Left colon (tissue), 2 donors: ENCODE measurements around the gene HMGB2. TPM values are rescaled to one million over a fixed set of nuclear protein-coding genes. Genes with fewer than 3 reads are reported as not detected.

Source experiments
- ATAC-seq: fragments of 200-7000 bp; cut with Tn5 transposase; one replicate; pipeline ENCODE4 v1.9.1; 2020; ENCODE audit warnings: mild to moderate bottlenecking, moderate library complexity
- DNase-seq, 2 donors: peaks; one replicate each; pipeline ENCODE4 v3.0.0-alpha.2; 2020
- intact Hi-C, 2 donors: fragments of 100-400 bp; cut with DNase I in 1 of 2; cut with micrococcal nuclease in 1 of 2; formaldehyde crosslinking; loops; one replicate each; pipeline versions ENCODE4 v1.11.2 to v1.14.0; 2022; cut with DNase I, micrococcal nuclease
- total RNA-seq, 2 donors: library from RNA; stranded (reverse); fragmentation: NEBNext Ultra II Directional; extraction: Animal tissue kit (Norgen Biotek cat#: 25700); gene quantifications; one replicate each; pipeline ENCODE4 v1.2.1, GENCODE V29; 2021
- donor health status: DM: no; HTN: no; CAD: no.
- donor health status: DM: yes; HTN: yes; CAD: no.

Gene HMGB2
- total RNA-seq, 2 donors from 2014 or later, result 41.5 to 61.3 TPM

DNA sequence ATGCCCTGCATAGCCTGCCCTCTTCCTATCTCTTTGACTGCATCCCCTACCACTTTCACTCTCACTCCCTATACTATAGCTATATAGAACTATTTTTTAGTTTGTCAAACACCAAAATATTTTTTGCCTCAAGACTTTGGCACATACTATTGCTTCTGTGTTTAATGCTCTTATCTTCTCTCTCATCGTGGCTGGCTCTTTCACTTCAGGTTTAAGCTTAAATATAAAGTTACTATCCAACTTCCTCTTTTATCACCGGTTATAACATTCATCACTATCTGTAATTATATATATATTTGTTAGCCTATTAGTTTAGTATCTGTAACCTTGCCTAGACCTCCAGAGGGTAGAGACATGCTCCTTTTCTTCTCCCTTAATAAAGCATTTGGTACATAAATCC, 11.5 kb upstream of the HMGB2 start:
- DNase-seq (no peak), ATAC-seq (no peak)
- intact Hi-C loops, result no loop called here

DNA sequence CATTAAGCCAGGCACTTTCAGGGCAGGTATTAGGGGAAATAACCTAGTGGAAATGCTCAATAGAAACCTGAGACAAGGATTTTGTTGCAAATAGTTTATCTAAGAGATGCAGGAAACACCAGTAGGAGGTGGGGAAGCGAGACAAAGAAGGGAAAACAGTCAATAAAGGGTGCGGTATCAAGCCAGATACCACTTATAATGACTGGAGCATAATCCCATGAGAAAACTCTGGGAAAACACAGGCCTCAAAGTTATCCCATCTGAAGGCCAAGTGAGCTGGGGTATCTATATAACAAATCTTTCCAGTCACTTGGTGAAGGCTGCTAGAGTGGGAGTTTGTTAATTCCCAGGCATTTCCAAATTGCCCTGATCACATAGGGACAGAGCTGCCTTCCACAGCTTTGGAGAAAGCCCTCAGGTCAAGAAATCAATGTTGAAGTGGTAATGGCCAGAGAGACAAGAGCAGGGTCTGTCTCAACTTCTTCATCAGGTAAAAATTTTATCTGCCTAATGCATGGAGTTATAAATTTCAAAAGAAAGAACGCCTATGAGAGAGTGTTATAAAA, 9.8 kb upstream of the HMGB2 start:
- no peak for DNase-seq
- no peak for ATAC-seq
- intact Hi-C loops, result no loop called here

DNA sequence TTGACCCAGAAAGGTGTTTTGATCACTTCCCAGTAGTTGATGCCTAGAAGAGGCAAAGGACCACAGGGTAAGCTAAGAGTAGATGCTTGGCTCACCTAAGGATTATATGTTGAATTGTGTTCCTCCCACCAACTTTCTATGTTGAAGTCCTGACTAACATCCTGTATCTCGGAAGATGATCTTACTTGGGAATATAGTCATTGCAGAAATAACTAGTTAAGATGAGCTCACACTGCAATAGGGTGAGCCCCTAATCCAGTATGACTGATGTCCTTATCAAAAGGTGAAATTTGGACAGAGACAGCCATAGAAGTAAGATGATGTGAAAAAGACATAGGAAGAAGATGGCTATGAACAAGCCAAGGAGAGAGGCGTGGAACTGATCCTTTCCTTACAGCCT, 3.3 kb upstream of the HMGB2 start:
- intact Hi-C loops, result no loop called here
- ATAC-seq, result no peak
- DNase-seq, result no peak

DNA sequence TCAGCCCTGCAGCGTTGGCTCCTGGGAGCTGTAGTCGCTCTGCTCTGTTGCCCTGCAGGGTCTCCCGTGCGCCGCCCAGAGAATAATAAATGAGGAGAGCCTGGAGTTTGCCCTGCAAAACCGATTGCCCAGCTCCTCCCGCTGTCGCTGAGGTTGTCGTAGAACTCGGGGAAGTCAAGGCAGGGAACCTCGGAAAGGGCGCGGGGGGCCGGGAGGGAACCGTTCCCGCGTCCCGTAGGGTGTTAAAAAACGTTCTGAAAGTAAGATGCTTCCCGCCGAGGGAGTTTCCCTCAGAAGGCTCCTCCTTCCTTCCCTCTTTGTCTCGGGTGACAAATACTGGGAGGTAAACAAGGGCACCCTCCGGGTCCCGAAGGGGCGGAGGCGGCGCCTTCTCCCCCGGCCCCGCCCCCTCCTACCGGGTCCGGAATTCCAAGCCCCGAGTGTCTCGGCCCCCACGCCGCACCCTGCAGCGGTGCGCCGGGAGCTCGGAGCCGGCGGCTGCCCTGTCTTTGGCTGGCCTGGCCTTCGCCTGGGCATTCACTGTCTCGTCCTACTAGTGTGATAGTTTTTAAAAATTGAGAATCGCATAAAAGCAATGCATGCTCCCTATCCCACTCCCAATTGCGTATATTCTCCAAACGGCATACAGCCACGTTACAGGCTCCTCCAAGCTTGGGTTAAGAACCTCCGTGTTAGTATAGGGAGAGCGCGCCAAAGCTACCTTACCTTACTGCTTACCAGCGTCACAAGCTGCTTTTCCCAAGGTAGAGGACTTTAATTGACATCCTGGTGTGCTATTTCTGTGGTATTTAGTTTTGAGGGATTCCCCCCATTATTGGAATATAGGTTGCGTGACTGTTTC, 964 bp upstream of the HMGB2 start:
- peak; percentile 54 for ATAC-seq
- peak; percentile 74 to 78 for DNase-seq
- intact Hi-C loops, result loop anchor here in 1 of 2 donors (5.0 kb wide), 1 partner anchor 37 kb away; the partner anchor contains the start of gene SAP30

DNA sequence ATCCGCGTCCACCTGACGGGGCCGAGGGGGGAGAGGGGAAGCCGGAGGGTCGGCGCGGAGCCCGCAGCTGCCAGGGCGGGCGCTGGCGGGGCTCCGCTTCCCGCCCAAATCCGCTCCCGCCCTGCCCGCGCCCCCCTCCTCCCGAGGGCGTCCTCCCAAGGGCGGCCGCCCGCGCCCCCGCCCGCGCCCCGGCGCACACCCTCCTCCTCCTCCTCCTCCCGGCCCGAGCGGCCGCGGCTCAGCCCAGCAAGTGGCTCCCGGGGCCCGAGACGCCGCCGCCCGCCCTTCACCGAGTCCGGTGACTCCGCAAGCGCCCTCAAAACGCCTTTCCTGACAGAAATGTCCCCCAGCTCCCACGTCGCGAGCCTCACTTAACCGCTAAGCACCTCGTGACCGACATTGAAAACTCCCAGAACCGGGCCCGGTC, 487 bp downstream of the HMGB2 start:
- ATAC-seq, result peak; percentile 46
- intact Hi-C loops, result loop anchor here in 1 of 2 donors (5.0 kb wide), 1 partner anchor 39 kb away; the partner anchor contains the start of gene SAP30
- DNase-seq, result peak; percentile 52 to 74

DNA sequence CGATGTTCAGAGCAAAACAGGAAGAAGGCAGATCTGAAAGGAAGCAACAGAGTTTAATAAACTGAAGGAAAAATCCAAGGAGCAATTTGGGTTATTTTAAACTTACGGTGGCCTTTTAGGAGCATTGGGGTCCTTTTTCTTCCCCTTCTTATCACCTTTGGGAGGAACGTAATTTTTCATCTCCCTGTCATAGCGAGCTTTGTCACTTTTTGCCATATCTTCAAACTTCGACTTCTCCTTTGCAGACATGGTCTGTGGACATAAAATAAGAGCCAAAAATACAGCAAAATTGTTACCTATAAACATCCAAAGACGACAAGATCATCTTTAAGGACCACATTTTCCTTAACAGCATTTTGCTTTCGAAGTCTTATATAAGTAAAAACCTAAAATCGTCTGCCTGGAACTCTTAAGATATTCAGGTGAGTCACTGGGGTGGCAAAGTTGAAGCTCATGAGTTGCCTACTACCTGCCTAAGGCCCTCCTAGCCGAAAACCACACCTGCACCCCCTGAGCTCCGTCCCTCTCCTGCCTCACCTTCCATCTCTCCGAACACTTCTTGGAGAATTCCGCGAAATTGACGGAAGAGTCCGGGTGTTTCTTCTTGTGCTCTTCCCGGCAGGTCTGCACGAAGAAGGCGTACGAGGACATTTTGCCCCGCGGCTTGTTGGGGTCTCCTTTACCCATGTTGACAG, 1.0 kb downstream of the HMGB2 start:
- DNase-seq (peak in 1 of 2 donors; percentile 29), ATAC-seq (no peak)
- intact Hi-C loops, result loop anchor here in 1 of 2 donors (5.0 kb wide), 1 partner anchor 39 kb away; the partner anchor contains the start of gene SAP30

DNA sequence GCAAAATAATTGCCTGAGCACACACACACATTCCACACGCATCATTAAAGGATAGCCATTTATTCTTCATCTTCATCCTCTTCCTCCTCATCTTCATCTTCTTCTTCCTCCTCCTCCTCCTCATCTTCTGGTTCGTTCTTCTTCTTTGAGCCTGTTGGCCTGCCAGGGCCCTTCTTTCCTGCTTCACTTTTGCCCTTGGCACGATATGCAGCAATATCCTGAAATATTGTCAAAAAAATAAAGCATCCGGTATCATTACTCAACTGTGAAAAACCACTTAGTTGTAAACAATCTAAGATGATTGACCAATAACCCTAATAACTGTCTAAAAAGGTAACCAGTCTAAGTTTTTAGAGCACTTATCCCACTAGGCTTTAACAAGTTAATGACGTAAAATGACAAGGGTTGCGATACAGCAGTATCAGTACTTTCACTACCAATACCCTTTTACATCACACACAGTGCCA, 2.1 kb downstream of the HMGB2 start:
- DNase-seq (no peak), ATAC-seq (no peak)
- intact Hi-C loops, result loop anchor here in 1 of 2 donors (5.0 kb wide), 1 partner anchor 40 kb away; the partner anchor contains the start of gene SAP30

DNA sequence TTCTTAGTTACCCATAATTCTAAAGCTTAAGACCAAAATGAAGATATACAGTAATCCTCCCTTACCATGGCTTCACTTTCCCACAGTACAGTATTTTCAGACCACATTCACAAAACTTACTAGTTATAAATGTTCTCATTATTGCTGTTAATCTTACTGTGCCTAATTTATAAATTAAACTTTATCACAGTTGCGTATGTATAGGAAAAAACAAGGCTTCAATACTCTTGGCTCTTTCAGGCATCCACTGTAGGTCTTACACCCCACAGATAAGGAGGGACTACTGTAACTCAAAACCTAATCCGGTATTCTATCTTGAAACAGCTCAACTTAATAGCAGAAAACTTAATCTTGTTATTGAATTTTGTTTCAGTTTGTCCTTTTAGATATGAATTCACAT, 3.6 kb downstream of the HMGB2 start:
- no peak for ATAC-seq
- intact Hi-C loops, result loop anchor here in 1 of 2 donors (5.0 kb wide), 1 partner anchor 42 kb away; the partner anchor contains the start of gene SAP30
- DNase-seq, result no peak

DNA sequence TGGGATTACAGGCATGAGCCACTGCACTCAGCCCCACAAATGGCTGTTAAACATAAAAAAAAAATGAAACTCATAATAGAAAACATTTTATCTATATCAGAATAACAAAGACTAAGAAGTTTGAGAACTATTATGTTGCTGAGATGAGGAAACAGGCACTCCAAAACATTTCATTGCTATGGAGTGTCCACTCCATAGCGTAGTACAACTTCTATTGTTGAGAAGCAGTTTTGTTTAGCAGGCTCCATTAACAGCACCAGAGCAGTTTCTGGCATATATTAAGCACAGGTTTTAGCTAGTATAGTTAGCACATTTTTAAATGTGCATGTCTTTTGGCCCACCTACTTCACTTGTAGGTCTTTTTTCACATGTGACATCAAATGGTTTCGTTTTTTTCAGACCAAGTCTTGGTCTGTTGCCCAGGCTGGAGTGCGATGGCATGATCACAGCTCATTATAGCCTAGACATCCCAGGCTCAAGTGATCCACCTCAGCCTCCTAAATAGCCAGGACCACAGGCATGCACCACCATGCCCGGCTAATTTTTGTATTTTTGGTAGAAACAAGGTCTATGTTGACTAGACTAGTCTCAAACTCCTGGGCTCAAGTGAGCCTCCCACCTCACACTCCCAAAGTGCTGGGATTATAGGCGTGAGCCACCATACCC, 5.8 kb downstream of the HMGB2 start:
- DNase-seq (no peak), ATAC-seq (no peak)
- intact Hi-C loops, result no loop called here

DNA sequence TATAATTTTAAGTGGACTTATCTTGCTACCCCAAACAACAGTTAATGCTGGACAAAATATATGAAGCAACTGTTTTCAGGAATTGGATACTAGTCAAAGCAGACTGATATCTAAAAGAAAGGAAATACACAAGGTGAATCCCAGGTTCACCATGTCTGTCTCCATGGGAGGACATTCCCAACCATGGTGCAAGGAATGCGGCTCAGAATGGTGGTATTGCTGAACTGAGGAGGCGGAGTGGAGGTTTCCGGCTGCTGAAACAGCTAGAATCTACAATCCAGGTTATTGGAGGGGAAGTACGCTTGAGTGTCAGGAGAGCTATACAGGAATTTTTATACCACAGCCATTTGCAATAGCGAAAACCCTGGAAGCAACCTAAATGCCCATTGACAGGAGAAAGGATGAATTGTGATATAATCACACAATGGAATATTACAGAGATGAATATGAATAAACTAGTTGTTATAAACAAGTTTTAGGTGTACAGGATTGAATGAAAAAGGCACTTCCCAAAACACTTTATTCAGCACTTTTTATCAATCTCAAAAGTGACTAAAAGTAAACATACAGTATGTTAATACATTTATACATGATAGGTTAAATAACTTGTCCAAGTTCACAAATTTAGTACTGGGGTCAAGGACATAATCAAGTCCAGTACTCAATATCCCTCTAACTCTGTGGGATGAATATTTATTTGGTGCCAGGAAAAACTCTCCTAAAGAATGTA, 9.0 kb downstream of the HMGB2 start:
- ATAC-seq (no peak), DNase-seq (no peak)
- intact Hi-C loops, result no loop called here

DNA sequence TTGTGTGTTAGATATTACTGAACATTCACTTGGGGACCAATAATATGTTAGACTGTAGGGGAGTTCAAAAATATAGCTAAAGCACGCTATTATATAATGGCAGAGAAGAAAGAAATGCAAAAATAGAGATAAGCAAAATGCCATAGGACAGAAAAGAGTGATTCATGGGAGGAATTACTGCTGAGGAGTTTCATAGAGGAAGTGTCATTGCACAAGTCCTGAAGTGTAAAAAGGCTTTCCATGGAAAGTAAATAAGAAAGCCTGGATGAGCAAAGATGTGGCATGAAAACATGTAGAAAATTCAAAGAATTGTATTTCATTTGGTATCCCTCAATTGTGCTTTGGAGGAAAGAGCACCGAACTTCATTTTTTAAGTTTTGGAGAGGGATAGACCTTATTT, 14.5 kb downstream of the HMGB2 start:
- ATAC-seq, result no peak
- intact Hi-C loops, result loop anchor here (2.0 to 10.0 kb wide), 3 partner anchors 97 to 175 kb away; no protein-coding TSS in a partner anchor
- no peak for DNase-seq

DNA sequence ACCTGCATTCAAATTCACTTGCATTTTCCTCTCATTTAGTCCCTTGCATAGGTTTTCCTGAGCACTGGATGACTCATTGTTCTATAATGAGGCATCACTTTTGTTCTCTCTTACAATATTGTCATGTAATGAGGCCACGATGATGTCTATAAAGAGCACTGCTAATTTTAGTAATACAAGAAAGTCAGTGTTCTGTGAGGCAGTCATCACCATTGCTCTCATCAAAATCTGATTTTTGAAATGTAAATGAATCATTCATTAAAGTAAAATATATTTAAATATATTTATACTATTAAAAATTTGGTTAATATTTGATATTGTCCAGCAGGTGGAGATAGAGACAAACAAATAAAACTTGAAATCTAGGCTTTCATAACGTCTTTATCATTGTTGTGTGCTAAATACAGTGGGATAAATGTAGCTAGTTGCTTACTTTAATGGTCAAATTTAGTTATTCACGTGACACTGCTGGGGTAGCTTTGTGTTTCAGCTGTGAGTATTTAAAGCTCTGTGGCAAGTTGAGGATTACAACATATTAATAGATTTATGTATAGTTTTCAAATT, 15.4 kb downstream of the HMGB2 start:
- DNase-seq (no peak), ATAC-seq (no peak)
- intact Hi-C loops, result loop anchor here (2.0 to 10.0 kb wide), 3 partner anchors 98 to 176 kb away; no protein-coding TSS in a partner anchor

DNA sequence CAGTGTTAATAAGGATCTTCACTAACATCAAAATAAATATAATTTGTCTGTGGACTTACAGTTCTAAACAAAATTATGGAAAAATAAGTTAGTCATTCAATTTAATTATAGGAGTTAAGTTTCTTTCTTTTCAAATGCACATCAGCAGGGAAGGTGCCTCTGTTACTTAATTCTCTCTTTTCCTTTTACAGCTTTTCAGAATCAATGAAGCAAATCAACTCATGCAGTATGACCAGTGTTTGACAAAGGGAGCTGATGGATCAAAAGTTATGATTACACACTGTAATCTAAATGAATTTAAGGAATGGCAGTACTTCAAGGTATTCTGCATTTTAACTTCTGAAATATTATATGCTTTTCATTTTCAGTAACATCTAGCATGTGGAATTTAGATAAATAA, 15.9 kb downstream of the HMGB2 start:
- ATAC-seq (no peak), DNase-seq (no peak)
- intact Hi-C loops, result loop anchor here (2.0 to 10.0 kb wide), 3 partner anchors 99 to 177 kb away; no protein-coding TSS in a partner anchor

DNA sequence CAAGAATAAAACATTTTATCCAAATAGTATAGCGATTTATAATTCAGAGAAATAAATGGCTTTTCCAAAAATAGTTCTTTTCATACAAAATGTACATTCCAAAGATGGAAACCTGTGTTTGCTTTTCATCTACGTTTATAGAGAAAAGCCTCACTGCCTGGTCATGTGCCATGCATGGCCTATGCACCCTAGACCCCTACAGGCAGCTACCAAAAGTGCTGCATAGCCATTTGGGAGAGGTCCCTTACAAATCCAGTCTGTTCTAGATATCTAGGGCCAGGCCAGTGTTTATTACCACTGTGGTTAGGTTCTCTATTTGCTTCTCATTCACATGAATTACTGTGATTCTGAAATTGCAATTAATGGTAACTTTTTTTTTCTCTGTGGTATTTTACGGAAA, 17.2 kb downstream of the HMGB2 start:
- DNase-seq, result no peak
- intact Hi-C loops, result loop anchor here (5.0 to 10.0 kb wide), 2 partner anchors 100 to 178 kb away; no protein-coding TSS in a partner anchor
- no peak for ATAC-seq

DNA sequence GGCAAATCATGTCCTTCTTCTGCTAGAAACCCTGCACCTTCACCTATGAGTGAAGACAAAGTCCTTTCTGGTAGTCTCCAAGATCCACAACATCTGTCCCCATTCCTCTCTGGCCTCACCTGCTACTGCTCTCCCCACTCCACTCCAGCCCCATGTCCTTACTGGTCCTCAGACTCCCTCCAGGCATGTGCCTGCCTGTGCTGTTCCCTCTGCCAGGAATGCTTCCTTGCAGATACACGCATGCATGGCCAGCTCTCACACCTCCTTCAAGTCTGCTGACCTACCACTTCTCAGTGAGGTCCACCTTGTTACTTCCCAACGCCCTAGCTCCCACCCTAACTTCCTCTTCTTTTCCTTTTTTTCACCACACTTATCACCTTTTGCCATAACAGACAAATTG, 18.1 kb downstream of the HMGB2 start:
- DNase-seq (no peak), ATAC-seq (no peak)
- intact Hi-C loops, result loop anchor here (5.0 to 10.0 kb wide), 2 partner anchors 101 to 179 kb away; no protein-coding TSS in a partner anchor

DNA sequence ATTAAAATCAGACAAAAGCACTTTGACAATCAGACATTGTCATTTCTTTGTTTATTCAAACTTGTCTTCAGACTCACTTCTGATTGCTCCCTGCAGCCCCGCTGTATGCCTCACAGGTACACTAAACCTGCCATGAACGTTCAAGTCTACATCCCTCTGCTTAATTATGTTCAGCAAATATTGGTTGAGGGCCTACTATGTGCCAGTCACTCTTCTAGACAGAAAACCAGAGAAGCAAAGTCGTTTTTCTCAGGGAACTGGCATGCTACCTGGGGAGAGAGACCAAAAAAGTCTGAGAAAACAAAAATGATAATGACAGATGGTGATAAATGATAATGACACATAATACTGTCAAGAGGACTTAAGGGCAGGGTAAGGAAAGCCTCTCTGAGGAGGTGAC, 19.4 kb downstream of the HMGB2 start:
- intact Hi-C loops, result loop anchor here (5.0 to 10.0 kb wide), 2 partner anchors 103 to 180 kb away; no protein-coding TSS in a partner anchor
- ATAC-seq (no peak), DNase-seq (no peak)

DNA sequence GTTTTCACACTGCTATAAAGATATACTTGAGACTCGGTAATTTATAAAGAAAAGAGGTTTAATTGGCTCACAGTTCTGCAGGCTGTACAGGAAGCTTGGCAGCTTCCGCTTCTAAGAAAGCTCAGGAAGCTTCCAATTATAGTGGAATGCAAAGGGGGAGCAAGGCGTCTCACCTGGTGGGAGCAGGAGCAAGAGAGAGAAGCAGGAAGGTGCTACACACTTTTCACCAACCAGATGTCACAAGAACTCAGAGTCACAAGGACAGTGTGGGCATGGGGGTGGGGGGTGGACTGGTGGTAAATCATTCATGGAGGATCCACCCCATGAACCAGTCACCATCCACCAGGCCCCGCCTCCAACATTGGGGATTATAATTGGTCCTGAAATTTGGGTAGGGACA, 22.8 kb downstream of the HMGB2 start:
- ATAC-seq (no peak), DNase-seq (no peak)
- intact Hi-C loops, result loop anchor here in 1 of 2 donors (10.0 kb wide), 1 partner anchor 183 kb away; no protein-coding TSS in a partner anchor
